ENCODE measurements around the gene ATP2C2.
"Not testable (repeated sequence)": the region's sequence is repeated elsewhere in the genome, so short reads cannot be mapped to it uniquely, and the experiment has no call there.

ATP2C2 gene

GRCh38 chr16:84340325-84341040 is 27.9 kb upstream of the ATP2C2 start:
- peak; percentile 91 for DNase-seq (ENCODE audit: low read depth)
- H3K4me3 ChIP-seq (ENCODE audit: low read length) = no peak overlapping the region
- TF ChIP-seq CTCF (IDR thresholded peaks at IDR 0.05; ENCODE audit: insufficient read depth, low read depth, low read length, missing control alignments) = peak; percentile 60

- no peak for TF ChIP-seq CTCF (IDR thresholded peaks at IDR 0.05; ENCODE audit: insufficient read depth, low read depth, low read length, missing control alignments)
- no peak overlapping the region for H3K4me3 ChIP-seq (ENCODE audit: low read length)
- no peak for DNase-seq (ENCODE audit: low read depth)
These were observed 26.6 kb upstream of the ATP2C2 start for GRCh38 chr16:84341528-84342295.

- not testable (repeated sequence) for DNase-seq (ENCODE audit: low read depth); H3K4me3 ChIP-seq (ENCODE audit: low read length)
These were observed 24.5 kb upstream of the ATP2C2 start for GRCh38 chr16:84343800-84344199.

- DNase-seq (ENCODE audit: low read depth) = no peak
- TF ChIP-seq CTCF (IDR thresholded peaks at IDR 0.05; ENCODE audit: insufficient read depth, low read depth, low read length, missing control alignments) = no peak
- H3K4me3 ChIP-seq (ENCODE audit: low read length) = no peak overlapping the region
These were observed 23.6 kb upstream of the ATP2C2 start for GRCh38 chr16:84344781-84345180.

- no peak overlapping the region for H3K4me3 ChIP-seq (ENCODE audit: low read length)
- TF ChIP-seq CTCF (IDR thresholded peaks at IDR 0.05; ENCODE audit: insufficient read depth, low read depth, low read length, missing control alignments) = no peak
- DNase-seq (ENCODE audit: low read depth) = no peak
These were observed 21.2 kb upstream of the ATP2C2 start for GRCh38 chr16:84347161-84347560.

- no peak for TF ChIP-seq CTCF (IDR thresholded peaks at IDR 0.05; ENCODE audit: insufficient read depth, low read depth, low read length, missing control alignments)
- no peak for DNase-seq (ENCODE audit: low read depth)
- no peak overlapping the region for H3K4me3 ChIP-seq (ENCODE audit: low read length)
These were observed 19.9 kb upstream of the ATP2C2 start for GRCh38 chr16:84348386-84348888.

GRCh38 chr16:84349862-84350684 is 18.3 kb upstream of the ATP2C2 start:
- DNase-seq (ENCODE audit: low read depth) = no peak
- no peak overlapping the region for H3K4me3 ChIP-seq (ENCODE audit: low read length)
- no peak for TF ChIP-seq CTCF (IDR thresholded peaks at IDR 0.05; ENCODE audit: insufficient read depth, low read depth, low read length, missing control alignments)

Measured in epithelial cell of esophagus (primary cell).